Astrocyte (in vitro differentiated cells and primary cell): ENCODE data around the gene MTCH1.
A peak's percentile ranks its signal among the peaks of the same experiment; 100 is the strongest.

Experiments used
- CTCF ChIP-seq: IDR thresholded peaks from 2 replicates; pipeline ENCODE4 v1.5.1; 2011; ENCODE audit warnings: low read depth, mild to moderate bottlenecking, inconsistent platforms, low read length, moderate library complexity; ENCODE audit not compliant: insufficient read depth
- EZH2 ChIP-seq: IDR thresholded peaks from 2 replicates; pipeline ENCODE4 v1.6.1; 2012; ENCODE audit warnings: mild to moderate bottlenecking, low read length, inconsistent platforms; ENCODE audit not compliant: insufficient read depth

GRCh38 chr6:36979347-36979742 lies 6.7 kb downstream of the MTCH1 start:
- peak; percentile 42 for TF ChIP-seq CTCF
- no peak for TF ChIP-seq EZH2
